SU-DHL-6 (cell line): ENCODE measurements around the gene MYORG.

Experiments
- CTCF ChIP-seq: fragments of 200-600 bp; sonication (generic); IDR thresholded peaks from one replicate; pipeline ENCODE4 v1.5.1; 2017; ENCODE audit warnings: antibody characterized with exemption, mild to moderate bottlenecking, low read length, moderate library complexity; ENCODE audit not compliant: insufficient read depth, poor library complexity, severe bottlenecking
- EZH2phosphoT487 ChIP-seq: fragments of 200-600 bp; sonication (generic), shearing (Covaris generic); conservative IDR thresholded peaks from 2 replicates; pipeline ENCODE4 v1.6.1; 2018; ENCODE audit warnings: mild to moderate bottlenecking, antibody characterized with exemption, low read length, moderate library complexity, mixed read lengths

DNA sequence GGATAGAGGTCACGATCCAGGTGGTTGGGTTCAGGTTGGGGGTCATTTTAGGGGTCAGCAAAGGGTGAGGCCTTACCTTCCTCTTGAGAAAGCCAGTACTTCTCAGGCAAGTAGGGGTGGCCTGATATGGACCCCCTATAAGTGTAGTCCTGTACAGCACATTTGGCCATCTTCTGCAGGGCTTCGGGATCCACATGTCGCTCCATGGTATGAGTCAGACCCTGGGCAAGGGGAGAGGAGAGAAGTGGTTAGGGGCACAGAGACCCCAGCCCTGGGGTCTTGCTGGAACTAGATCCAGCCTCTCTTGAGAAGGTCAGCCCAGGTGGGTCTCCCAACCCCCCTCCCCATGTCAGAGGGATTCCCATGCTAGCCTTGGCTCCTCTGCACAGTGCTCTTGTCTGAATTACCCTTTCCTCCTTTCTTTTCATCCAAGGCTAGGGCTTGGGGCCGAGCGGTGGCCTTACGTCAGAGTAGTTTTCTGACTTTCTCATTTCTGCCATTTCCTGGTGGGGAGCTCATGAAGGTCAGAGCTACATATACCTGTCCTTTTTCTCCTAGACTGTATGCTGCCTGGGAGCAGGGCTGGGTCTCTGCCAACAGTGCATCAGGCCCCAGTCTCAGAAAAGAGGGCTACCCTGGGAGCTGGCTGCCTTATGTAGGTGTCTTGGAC is 9.0 kb upstream of the MYORG start:
- no peak for TF ChIP-seq CTCF
- TF ChIP-seq EZH2phosphoT487 = no peak
